Lower lobe of right lung (tissue), 2 donors: ENCODE measurements around the gene ABCC1. TPM values are rescaled to one million over a fixed set of nuclear protein-coding genes. Genes with fewer than 3 reads are reported as not detected.

Experiments used
- ATAC-seq, 2 donors: fragments of 200-7000 bp; cut with Tn5 transposase; one replicate each; pipeline ENCODE4 v1.9.1; 2020 to 2022; ENCODE audit warnings: mild to moderate bottlenecking in 2 of 2, moderate library complexity in 2 of 2
- DNase-seq: peaks from one replicate; pipeline ENCODE4 v3.0.0-alpha.2; 2020
- H3K27ac ChIP-seq: fragments of 200-600 bp; one replicate; pipeline ENCODE4 v1.8.0; 2022
- H3K27me3 ChIP-seq: fragments of 200-600 bp; one replicate; pipeline ENCODE4 v1.8.0; 2022; ENCODE audit warnings: low read depth
- H3K36me3 ChIP-seq: fragments of 200-600 bp; one replicate; pipeline ENCODE4 v1.8.0; 2022; ENCODE audit warnings: mild to moderate bottlenecking
- H3K4me1 ChIP-seq: fragments of 200-600 bp; one replicate; pipeline ENCODE4 v1.8.0; 2022
- H3K4me3 ChIP-seq: fragments of 200-600 bp; one replicate; pipeline ENCODE4 v1.8.0; 2022; ENCODE audit warnings: mild to moderate bottlenecking
- H3K9me3 ChIP-seq: fragments of 200-600 bp; one replicate; pipeline ENCODE4 v1.8.0; 2022
- intact Hi-C: fragments of 100-400 bp; cut with DNase I; formaldehyde crosslinking; loops from one replicate; pipeline ENCODE4 v1.11.0; 2022
- total RNA-seq: library from RNA; stranded (reverse); fragmentation: NEBNext Ultra II Directional; extraction: Animal tissue kit (Norgen Biotek cat#: 25700); gene quantifications from one replicate; pipeline ENCODE4 v1.2.1, GENCODE V29; 2021
- TF ChIP-seq, protein P1 (sequence below): fragments of 200-600 bp; IDR thresholded peaks from one replicate; pipeline ENCODE4 v1.8.0; 2022; ENCODE audit warnings: antibody characterized with exemption, mild to moderate bottlenecking
- donor health status: DM: no; HTN: yes; CAD: no; lungs with severe emphysema.

Gene ABCC1
- total RNA-seq, 1 donor from 2014 or later, result 47.5 TPM

- no peak for ATAC-seq
- DNase-seq, result no peak
- TF ChIP-seq, protein P1, sequence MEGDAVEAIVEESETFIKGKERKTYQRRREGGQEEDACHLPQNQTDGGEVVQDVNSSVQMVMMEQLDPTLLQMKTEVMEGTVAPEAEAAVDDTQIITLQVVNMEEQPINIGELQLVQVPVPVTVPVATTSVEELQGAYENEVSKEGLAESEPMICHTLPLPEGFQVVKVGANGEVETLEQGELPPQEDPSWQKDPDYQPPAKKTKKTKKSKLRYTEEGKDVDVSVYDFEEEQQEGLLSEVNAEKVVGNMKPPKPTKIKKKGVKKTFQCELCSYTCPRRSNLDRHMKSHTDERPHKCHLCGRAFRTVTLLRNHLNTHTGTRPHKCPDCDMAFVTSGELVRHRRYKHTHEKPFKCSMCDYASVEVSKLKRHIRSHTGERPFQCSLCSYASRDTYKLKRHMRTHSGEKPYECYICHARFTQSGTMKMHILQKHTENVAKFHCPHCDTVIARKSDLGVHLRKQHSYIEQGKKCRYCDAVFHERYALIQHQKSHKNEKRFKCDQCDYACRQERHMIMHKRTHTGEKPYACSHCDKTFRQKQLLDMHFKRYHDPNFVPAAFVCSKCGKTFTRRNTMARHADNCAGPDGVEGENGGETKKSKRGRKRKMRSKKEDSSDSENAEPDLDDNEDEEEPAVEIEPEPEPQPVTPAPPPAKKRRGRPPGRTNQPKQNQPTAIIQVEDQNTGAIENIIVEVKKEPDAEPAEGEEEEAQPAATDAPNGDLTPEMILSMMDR, result no peak
- H3K4me1 ChIP-seq, result no peaks in the 10 kb centered on the region
- no peak overlapping the region for H3K4me3 ChIP-seq
- intact Hi-C loops, result no loop called here
- H3K36me3 ChIP-seq, result peaks cover 92% of the 10 kb centered on the region
- H3K27me3 ChIP-seq, result no peaks in the 10 kb centered on the region
- H3K9me3 ChIP-seq, result no peaks in the 10 kb centered on the region
- H3K27ac ChIP-seq, result no peak overlapping the region
These were observed 160.7 kb downstream of the ABCC1 start for GRCh38 chr16:16110111-16110490.

GRCh38 chr16:16111639-16112038, 162.2 kb downstream of the ABCC1 start:
- Histone ChIP-seq H3K4me3 (no peak overlapping the region), H3K27me3 (no peaks in the 10 kb centered on the region), H3K9me3 (no peaks in the 10 kb centered on the region), H3K36me3 (peaks cover 97% of the 10 kb centered on the region), H3K27ac (no peak overlapping the region), H3K4me1 (no peaks in the 10 kb centered on the region)
- intact Hi-C loops, result no loop called here
- TF ChIP-seq, protein P1, result no peak
- ATAC-seq, result no peak
- no peak for DNase-seq

DNA sequence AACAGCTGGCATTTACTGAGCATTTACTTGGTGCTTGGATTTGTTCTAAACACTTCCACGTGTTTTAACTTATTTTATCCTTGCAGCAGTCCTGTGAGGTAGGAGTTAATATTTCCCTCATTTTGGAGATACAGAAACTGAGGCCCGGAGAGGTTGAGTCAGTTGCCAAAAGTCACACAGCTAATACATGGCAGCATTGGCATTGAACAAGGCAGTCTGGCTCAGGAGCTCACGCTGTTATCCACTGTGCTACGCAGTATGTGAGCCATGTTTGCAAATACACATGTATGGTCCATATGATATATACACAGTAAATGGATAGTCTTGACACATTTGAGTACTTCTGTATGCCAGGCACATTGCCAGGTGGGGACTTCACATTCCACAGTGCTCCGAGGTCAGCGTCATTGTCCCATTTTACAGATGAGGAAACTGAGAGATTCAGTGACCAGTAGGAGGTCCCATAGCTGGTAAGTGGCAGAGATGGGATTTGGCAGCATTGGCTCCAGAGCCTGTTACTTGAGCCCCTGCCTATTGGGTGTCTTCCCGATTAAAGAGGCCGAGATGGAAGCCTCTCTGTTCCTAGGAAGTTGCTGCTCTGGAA, 163.1 kb downstream of the ABCC1 start:
- H3K27me3 ChIP-seq, result no peaks in the 10 kb centered on the region
- DNase-seq, result no peak
- no peak overlapping the region for H3K27ac ChIP-seq
- H3K9me3 ChIP-seq, result no peaks in the 10 kb centered on the region
- peaks cover 97% of the 10 kb centered on the region for H3K36me3 ChIP-seq
- intact Hi-C loops, result no loop called here
- no peak for ATAC-seq
- H3K4me3 ChIP-seq, result no peak overlapping the region
- TF ChIP-seq, protein P1, result no peak
- no peaks in the 10 kb centered on the region for H3K4me1 ChIP-seq

- DNase-seq, result no peak
- intact Hi-C loops, result no loop called here
- Histone ChIP-seq H3K27ac (no peak overlapping the region), H3K4me1 (no peaks in the 10 kb centered on the region), H3K4me3 (no peak overlapping the region), H3K36me3 (peaks cover 97% of the 10 kb centered on the region), H3K27me3 (no peaks in the 10 kb centered on the region), H3K9me3 (no peaks in the 10 kb centered on the region)
- TF ChIP-seq, protein P1, result no peak
- ATAC-seq, result no peak
These were observed 163.7 kb downstream of the ABCC1 start for GRCh38 chr16:16113076-16113475.

DNA sequence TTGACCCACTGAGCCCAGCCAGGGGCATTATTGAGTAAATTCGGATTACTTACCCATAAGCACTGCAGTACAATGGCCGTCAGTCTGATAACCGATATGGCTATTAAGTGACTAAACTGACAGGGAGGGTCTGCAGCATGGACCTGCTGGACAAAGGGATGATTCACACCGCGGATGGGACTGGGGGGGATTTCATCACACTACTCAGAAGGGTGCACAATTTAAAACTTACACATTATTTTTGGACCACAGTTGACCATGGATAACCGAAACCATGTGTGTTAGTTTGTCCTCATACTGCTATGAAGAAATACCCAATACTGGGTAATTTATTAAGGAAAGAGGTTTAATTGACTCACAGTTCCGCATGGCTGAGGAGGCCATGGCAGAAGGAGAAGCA, 167.4 kb downstream of the ABCC1 start:
- ATAC-seq (no peak), DNase-seq (no peak)
- peaks cover 9% of the 10 kb centered on the region for H3K4me1 ChIP-seq
- H3K4me3 ChIP-seq, result no peak overlapping the region
- H3K27me3 ChIP-seq, result no peaks in the 10 kb centered on the region
- peaks cover 82% of the 10 kb centered on the region for H3K36me3 ChIP-seq
- intact Hi-C loops, result no loop called here
- no peaks in the 10 kb centered on the region for H3K9me3 ChIP-seq
- no peak overlapping the region for H3K27ac ChIP-seq
- TF ChIP-seq, protein P1, result no peak

DNA sequence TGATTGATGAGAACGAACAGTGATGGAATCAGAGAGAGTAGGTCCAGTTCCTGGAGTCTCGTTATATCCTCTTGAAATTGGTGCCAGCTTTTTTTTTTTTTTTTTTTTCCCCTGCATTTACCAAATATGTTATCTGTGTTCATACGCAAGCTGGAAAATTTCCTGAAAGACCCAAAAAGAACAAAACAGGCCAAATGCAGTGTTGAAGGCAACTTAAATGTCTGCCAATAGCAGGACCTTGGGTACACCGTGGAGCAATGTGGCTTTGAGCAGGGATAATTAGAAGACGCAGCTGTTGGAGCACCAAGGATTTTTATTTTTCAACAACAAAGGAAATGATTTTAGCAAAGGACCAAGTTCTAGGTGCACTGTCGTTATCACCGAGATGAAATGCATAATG, 168.9 kb downstream of the ABCC1 start:
- Histone ChIP-seq H3K36me3 (peaks cover 82% of the 10 kb centered on the region), H3K4me1 (peaks cover 9% of the 10 kb centered on the region), H3K27me3 (no peaks in the 10 kb centered on the region), H3K9me3 (no peaks in the 10 kb centered on the region), H3K27ac (no peak overlapping the region), H3K4me3 (no peak overlapping the region)
- intact Hi-C loops, result no loop called here
- ATAC-seq (no peak), DNase-seq (no peak)
- TF ChIP-seq, protein P1, result no peak
